Psoas muscle (tissue), 8 donors: ENCODE data around the gene RNF125. TPM values are rescaled to one million over a fixed set of nuclear protein-coding genes. Genes with fewer than 3 reads are reported as not detected.
"Not testable (repeated sequence)": the region's sequence is repeated elsewhere in the genome, so short reads cannot be mapped to it uniquely, and the experiment has no call there.

Source experiments
- ATAC-seq, 4 donors: fragments of 200-7000 bp; cut with Tn5 transposase; one replicate each; pipeline ENCODE4 v1.9.1; 2020; ENCODE audit warnings: moderate library complexity in 3 of 4, mild to moderate bottlenecking in 2 of 4
- DNase-seq, 2 donors: peaks; one replicate each; pipeline ENCODE4 v3.0.0-alpha.2; 2020
- H3K27ac ChIP-seq: fragments of 200-600 bp; one replicate; pipeline ENCODE4 v1.8.0; 2022
- H3K27me3 ChIP-seq, 3 donors: fragments of 200-600 bp in 1 of 3; one replicate each; pipeline versions ENCODE4 v1.6.1 to v1.8.0; 2013 to 2022; ENCODE audit warnings: low read length in 2 of 3, mild to moderate bottlenecking in 2 of 3, moderate library complexity in 1 of 3; ENCODE audit not compliant: insufficient read depth in 3 of 3
- H3K36me3 ChIP-seq, 2 donors: fragments of 200-600 bp in 1 of 2; one replicate each; pipeline versions ENCODE4 v1.6.1 to v1.8.0; 2013 to 2022; ENCODE audit warnings: low read depth in 1 of 2, mild to moderate bottlenecking in 1 of 2, moderate library complexity in 1 of 2; ENCODE audit not compliant: insufficient read depth in 1 of 2
- H3K4me1 ChIP-seq: fragments of 200-600 bp; one replicate; pipeline ENCODE4 v1.8.0; 2022
- H3K4me3 ChIP-seq: fragments of 200-600 bp; one replicate; pipeline ENCODE4 v1.8.0; 2022; ENCODE audit warnings: mild to moderate bottlenecking
- H3K9me3 ChIP-seq: fragments of 200-600 bp; one replicate; pipeline ENCODE4 v1.8.0; 2022
- WGBS, 3 donors: extraction: QIAGEN DNeasy Blood & Tissue Kit; methylation state at CpG; one replicate each; pipeline versions ENCODE4 v1.1.6 to v1.1.7; 2013; 5-methylcytosine and 5-hydroxymethylcytosine counted together
- intact Hi-C, 2 donors: fragments of 100-400 bp; cut with DNase I; formaldehyde crosslinking; loops; one replicate each; pipeline versions ENCODE4 v1.11.0 to v1.14.2; 2022
- polyA plus RNA-seq, 3 donors: library from polyadenylated mRNA; stranded (reverse); fragments of 200-250 nt; gene quantifications; one replicate each; pipeline ENCODE4 v1.2.3, GENCODE V29; 2013
- total RNA-seq, 4 donors: library from RNA; stranded (reverse); fragmentation: NEBNext Ultra II Directional in 2 of 4; extraction: Animal tissue kit (Norgen Biotek cat#: 25700) in 2 of 4; gene quantifications; one replicate each; pipeline versions ENCODE4 v1.2.1 to v1.2.4, GENCODE V29; 2021 to 2023
- TF ChIP-seq, protein P1 (sequence below): fragments of 200-600 bp; IDR thresholded peaks from one replicate; pipeline ENCODE4 v1.8.0; 2022; ENCODE audit warnings: antibody characterized with exemption
- donor health status: healthy with polysubstance abuse.
- donor health status: DM: no; HTN: no; CAD: no; lungs with moderate emphysema.
- donor health status: Bipolar disorder and iron deficiency.
- donor health status: healthy.
- donor health status: DM: yes; HTN: yes; CAD: no.
- donor health status: DM: no; HTN: no; CAD: no.
- donor health status: DM: no; HTN: no; CAD: no.
- donor health status: DM: yes; HTN: yes; CAD: no.

The RNF125 gene
- total and polyA plus RNA-seq, 7 donors: 1.2 to 4.2 (median 1.8) TPM

DNA sequence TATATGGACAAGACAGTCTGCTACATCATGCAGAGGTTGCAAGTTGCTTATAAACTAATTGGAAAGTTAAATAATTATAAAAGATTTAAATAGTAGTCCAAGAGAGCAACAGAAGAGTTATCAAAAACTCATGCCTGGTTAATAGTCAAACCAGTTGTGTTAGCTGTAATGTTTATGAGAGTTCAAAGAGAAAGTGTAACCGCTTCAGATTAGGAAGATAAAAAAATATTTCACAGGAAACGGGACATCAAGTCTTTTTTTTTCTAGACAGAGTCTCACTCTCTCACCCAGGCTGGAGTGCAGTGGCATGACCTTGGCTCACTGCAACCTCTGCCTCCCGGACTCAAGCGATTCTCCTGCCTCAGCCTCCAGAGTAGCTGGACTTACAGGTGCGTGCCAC, 34.6 kb upstream of the RNF125 start:
- DNase-seq (no peak), ATAC-seq (no peak)
- H3K36me3 ChIP-seq: no peaks in the 10 kb centered on the region
- no peak overlapping the region for H3K27ac ChIP-seq
- intact Hi-C loops: no loop called here
- 75 to 80% (median 75%) methylated on average over 5 of the region's 5 CpGs for WGBS, 3 donors
- TF ChIP-seq, protein P1, sequence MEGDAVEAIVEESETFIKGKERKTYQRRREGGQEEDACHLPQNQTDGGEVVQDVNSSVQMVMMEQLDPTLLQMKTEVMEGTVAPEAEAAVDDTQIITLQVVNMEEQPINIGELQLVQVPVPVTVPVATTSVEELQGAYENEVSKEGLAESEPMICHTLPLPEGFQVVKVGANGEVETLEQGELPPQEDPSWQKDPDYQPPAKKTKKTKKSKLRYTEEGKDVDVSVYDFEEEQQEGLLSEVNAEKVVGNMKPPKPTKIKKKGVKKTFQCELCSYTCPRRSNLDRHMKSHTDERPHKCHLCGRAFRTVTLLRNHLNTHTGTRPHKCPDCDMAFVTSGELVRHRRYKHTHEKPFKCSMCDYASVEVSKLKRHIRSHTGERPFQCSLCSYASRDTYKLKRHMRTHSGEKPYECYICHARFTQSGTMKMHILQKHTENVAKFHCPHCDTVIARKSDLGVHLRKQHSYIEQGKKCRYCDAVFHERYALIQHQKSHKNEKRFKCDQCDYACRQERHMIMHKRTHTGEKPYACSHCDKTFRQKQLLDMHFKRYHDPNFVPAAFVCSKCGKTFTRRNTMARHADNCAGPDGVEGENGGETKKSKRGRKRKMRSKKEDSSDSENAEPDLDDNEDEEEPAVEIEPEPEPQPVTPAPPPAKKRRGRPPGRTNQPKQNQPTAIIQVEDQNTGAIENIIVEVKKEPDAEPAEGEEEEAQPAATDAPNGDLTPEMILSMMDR: no peak
- H3K27me3 ChIP-seq: no peaks in the 10 kb centered on the region
- H3K4me1 ChIP-seq: no peaks in the 10 kb centered on the region
- H3K4me3 ChIP-seq: no peak overlapping the region
- no peaks in the 10 kb centered on the region for H3K9me3 ChIP-seq

DNA sequence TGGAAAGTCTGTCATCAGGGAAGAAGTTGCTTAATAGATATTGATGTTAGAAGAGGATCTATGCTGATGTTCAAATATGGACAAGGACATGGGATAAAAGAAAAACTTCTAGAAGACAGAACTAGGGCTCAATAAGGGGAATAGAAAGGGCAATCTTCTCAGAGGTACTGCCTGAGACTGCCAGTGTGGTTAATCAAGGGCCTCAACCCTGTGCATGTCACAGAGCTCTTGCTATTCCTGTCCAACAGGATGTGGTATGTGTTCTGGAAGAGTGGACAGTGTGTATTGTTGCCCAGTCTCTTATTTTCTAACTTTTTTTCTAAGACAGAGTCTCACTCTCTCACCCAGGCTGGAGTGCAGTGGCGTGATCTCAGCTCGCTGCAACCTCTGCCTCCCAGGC, 27.8 kb upstream of the RNF125 start:
- Histone ChIP-seq H3K9me3 (no peaks in the 10 kb centered on the region), H3K4me1 (no peaks in the 10 kb centered on the region), H3K27me3 (no peaks in the 10 kb centered on the region), H3K4me3 (no peak overlapping the region), H3K27ac (no peak overlapping the region), H3K36me3 (no peaks in the 10 kb centered on the region)
- TF ChIP-seq, protein P1: no peak
- 80 to 96% (median 95%) methylated on average over 2 of the region's 2 CpGs for WGBS, 3 donors
- intact Hi-C loops: no loop called here
- DNase-seq (no peak), ATAC-seq (no peak)

DNA sequence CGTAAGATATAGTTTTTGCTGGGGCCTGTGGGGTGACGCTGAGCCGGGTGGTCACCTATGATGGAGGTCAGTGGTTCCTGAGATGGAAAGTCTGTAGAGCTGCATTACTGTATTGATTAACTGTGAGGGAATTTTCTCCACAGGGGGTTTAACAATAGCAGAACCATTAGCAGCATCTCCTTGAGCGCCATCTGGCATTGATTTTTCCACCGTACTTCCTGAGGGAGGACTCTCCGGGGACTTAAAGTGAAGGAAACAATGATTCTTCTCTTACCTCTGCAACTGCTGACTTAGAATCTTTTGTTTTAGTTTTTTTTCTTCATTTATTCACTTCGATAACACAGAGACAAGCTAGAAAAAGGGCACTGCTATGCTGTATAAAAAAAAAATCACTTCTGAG, 22.6 kb upstream of the RNF125 start:
- Histone ChIP-seq H3K9me3 (no peaks in the 10 kb centered on the region), H3K4me3 (no peak overlapping the region), H3K4me1 (no peaks in the 10 kb centered on the region), H3K27ac (no peak overlapping the region), H3K36me3 (no peaks in the 10 kb centered on the region), H3K27me3 (no peaks in the 10 kb centered on the region)
- DNase-seq (no peak), ATAC-seq (no peak)
- intact Hi-C loops: no loop called here
- TF ChIP-seq, protein P1: no peak
- 69 to 73% (median 70%) methylated on average over 7 of the region's 7 CpGs for whole genome bisulfite sequencing, 3 donors

DNA sequence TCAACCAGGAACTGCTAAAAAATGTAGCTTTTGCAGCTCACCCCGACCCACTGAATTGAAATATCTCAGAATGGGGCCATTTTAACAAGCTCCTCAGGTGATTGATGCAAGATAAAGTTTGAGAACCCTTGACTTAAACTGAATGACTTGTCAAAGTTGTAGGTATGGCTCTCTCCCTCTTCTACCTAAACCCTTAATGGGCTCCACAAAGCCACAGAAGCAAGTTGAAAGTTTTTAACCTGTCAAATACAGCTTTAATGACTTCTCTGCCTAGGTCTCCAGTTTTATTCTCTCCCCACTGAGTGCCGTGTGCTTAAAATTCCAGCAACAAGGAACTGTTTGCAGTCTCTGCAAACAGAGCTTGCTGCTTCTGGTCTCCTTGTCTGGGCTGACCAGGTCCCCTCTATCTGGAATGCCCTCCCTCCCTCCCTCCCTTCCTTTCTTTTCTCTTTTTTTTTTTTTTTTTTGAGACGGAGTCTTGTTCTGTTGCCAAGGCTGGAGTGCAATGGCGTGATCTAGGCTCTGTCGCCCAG, 19.7 kb upstream of the RNF125 start:
- H3K4me1 ChIP-seq: no peaks in the 10 kb centered on the region
- no peak for DNase-seq
- H3K4me3 ChIP-seq: no peak overlapping the region
- no peaks in the 10 kb centered on the region for H3K9me3 ChIP-seq
- no peaks in the 10 kb centered on the region for H3K36me3 ChIP-seq
- intact Hi-C loops: no loop called here
- no peak overlapping the region for H3K27ac ChIP-seq
- WGBS, 3 donors: 56 to 76% (median 69%) methylated on average over 5 of the region's 5 CpGs
- TF ChIP-seq, protein P1: no peak
- ATAC-seq: no peak
- no peaks in the 10 kb centered on the region for H3K27me3 ChIP-seq

DNA sequence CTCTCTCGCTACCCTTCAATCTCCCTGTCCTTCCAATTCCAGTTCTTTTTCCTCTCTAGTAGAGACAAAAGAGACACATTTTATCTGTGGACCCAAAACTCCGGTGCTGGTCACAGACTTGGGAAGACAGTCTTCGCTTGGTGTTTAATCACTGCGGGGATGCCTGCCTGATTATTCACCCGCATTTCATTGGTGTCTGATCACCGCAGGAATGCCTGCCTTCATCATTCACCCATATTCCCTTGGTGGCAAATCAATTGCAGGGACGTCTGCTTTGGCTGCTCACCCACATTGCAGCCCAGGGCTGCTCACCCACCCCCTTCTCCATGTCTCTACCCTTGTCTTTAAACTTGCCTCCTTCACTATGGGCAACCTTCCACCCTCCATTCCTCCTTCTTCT, 17.5 kb upstream of the RNF125 start:
- ATAC-seq, DNase-seq, intact Hi-C loops, H3K27me3 ChIP-seq, H3K4me3 ChIP-seq, H3K27ac ChIP-seq, H3K9me3 ChIP-seq, H3K4me1 ChIP-seq, H3K36me3 ChIP-seq: not testable (repeated sequence)
- 86 to 91% (median 86%) methylated on average over 7 of the region's 7 CpGs for WGBS, 3 donors

DNA sequence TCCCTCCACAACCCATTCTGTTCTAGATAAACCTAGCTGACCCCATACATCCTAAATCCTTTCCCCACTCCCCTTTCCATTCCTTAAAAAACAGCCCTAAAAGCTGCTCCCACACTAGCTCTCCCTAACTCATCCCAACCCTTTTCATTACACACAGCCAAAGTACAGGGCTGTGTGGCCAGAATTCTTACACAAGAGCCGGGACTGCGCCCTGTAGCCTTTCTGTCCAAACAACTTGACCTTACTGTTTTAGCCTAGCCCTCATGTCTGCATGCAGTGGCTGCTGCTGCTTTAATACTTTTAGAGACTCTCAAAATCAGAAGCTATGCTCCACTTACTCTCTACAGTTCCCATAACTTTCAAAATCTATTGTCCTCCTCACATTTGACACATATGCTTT, 14.8 kb upstream of the RNF125 start:
- H3K4me3 ChIP-seq, H3K36me3 ChIP-seq, intact Hi-C loops, H3K27ac ChIP-seq, DNase-seq, H3K27me3 ChIP-seq, H3K4me1 ChIP-seq, ATAC-seq, H3K9me3 ChIP-seq: not testable (repeated sequence)
- 84 to 94% (median 91%) methylated on average over 2 of the region's 2 CpGs for WGBS, 3 donors
